Left ventricle myocardium inferior (tissue), 1 donor: ENCODE data around the gene EXO1. TPM values are rescaled to one million over a fixed set of nuclear protein-coding genes. Genes with fewer than 3 reads are reported as not detected.

ENCODE experiments used
- DNase-seq: peaks from one replicate; pipeline ENCODE4 v3.0.0-alpha.2; 2020
- H3K27ac ChIP-seq: fragments of 200-600 bp; replicated peaks from 2 replicates; pipeline ENCODE4 v1.8.0; 2021
- H3K27me3 ChIP-seq: fragments of 200-600 bp; 2 replicates; pipeline ENCODE4 v1.8.0; 2021; ENCODE audit warnings: low read depth
- H3K36me3 ChIP-seq: fragments of 200-600 bp; 2 replicates; pipeline ENCODE4 v1.8.0; 2021
- H3K4me1 ChIP-seq: fragments of 200-600 bp; 2 replicates; pipeline ENCODE4 v1.8.0; 2021
- H3K4me3 ChIP-seq: fragments of 200-600 bp; 2 replicates; pipeline ENCODE4 v1.8.0; 2021; ENCODE audit warnings: mild to moderate bottlenecking, moderate library complexity
- H3K9me3 ChIP-seq: fragments of 200-600 bp; replicated peaks from 2 replicates; pipeline ENCODE4 v1.8.0; 2021
- CTCF ChIP-seq: fragments of 200-600 bp; IDR thresholded peaks from 2 replicates; pipeline ENCODE4 v1.8.0; 2021; ENCODE audit warnings: antibody characterized with exemption, mild to moderate bottlenecking, borderline replicate concordance
- intact Hi-C: fragments of 100-400 bp; cut with micrococcal nuclease; formaldehyde crosslinking; loops from one replicate; pipeline ENCODE4 v1.11.0; 2022
- total RNA-seq: library from RNA; stranded (reverse); fragmentation: NEBNext Ultra II Directional; extraction: Animal tissue kit (Norgen Biotek cat#: 25700); gene quantifications from one replicate; pipeline ENCODE4 v1.2.1, GENCODE V29; 2021
- donor health status: DM: no; HTN: yes; CAD: no; lungs with severe emphysema.

Gene EXO1
- total RNA-seq, 1 donor from 2014 or later, result 0.44 TPM

DNA sequence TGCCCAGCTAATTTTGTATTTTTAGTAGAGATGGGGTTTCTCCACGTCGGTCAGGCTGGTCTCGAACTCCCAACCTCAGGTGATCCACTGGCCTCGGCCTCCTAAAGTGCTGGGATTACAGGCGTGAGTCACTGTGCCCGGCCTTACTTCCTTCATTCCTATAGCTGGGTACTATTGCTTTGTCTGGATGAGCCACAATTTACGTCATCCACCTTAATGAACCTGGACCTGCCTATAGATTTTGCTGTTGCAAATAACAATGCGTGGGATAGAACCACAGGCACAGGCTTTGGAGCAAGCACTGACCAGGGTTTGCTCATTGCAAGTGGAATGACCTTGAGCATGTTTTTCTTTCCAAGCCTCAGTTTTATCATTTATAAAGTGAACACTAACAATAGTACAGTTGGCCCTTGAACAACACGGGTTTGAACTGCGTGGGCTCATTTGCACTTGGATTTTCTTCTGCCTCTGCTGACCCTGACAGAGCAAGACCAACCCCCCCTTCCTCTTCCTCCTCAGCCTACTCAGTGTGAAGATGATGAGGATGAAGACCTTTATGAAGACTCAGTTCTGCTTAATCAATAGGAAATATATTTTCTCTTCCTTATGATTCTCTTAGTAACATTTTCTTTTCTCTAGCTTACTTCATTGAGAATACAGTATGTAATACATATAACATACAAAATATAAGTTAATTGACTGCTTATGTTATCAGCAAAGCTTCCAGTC lies 76.2 kb downstream of the EXO1 start:
- intact Hi-C loops, result no loop called here
- DNase-seq, result no peak
- Histone ChIP-seq H3K9me3 (no peaks in the 10 kb centered on the region), H3K27me3 (no peaks in the 10 kb centered on the region), H3K27ac (no peak overlapping the region), H3K4me3 (no peak overlapping the region), H3K36me3 (no peaks in the 10 kb centered on the region), H3K4me1 (no peaks in the 10 kb centered on the region)
- no peak for TF ChIP-seq CTCF

- intact Hi-C loops, result no loop called here
- H3K36me3 ChIP-seq, result no peaks in the 10 kb centered on the region
- H3K27ac ChIP-seq, result no peak overlapping the region
- no peak for TF ChIP-seq CTCF
- no peak overlapping the region for H3K4me3 ChIP-seq
- no peaks in the 10 kb centered on the region for H3K4me1 ChIP-seq
- H3K27me3 ChIP-seq, result no peaks in the 10 kb centered on the region
- H3K9me3 ChIP-seq, result no peaks in the 10 kb centered on the region
- DNase-seq, result no peak
Measured at GRCh38 chr1:241926141-241926540, 78.1 kb downstream of the EXO1 start.

DNA sequence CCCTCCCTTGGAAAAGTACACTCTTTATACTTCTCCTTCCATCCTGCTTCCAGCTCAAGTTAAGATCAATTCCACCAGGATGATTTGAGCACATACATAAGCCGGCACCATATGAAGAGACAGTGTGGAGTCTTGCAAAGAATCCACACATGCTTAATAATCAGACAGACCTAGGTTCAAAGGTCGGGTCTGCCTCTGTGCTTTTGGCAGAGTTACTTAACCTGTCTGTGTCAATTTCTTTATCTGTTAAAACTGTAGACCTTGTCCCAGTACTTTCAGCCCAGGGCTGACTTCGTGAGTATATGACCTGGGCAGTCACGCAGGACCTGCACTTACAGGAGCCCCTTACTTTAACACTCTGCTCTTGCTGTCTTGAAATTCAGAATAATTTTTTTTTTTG lies 79.3 kb downstream of the EXO1 start:
- TF ChIP-seq CTCF, result no peak
- Histone ChIP-seq H3K27ac (no peak overlapping the region), H3K36me3 (no peaks in the 10 kb centered on the region), H3K9me3 (no peaks in the 10 kb centered on the region), H3K4me1 (no peaks in the 10 kb centered on the region), H3K27me3 (no peaks in the 10 kb centered on the region), H3K4me3 (no peak overlapping the region)
- no peak for DNase-seq
- intact Hi-C loops, result no loop called here

GRCh38 chr1:241932845-241933244 lies 84.8 kb downstream of the EXO1 start:
- no peak for TF ChIP-seq CTCF
- intact Hi-C loops, result no loop called here
- Histone ChIP-seq H3K36me3 (no peaks in the 10 kb centered on the region), H3K27me3 (no peaks in the 10 kb centered on the region), H3K9me3 (no peaks in the 10 kb centered on the region), H3K27ac (no peak overlapping the region), H3K4me1 (no peaks in the 10 kb centered on the region), H3K4me3 (no peak overlapping the region)
- DNase-seq, result no peak

GRCh38 chr1:241934201-241934848 lies 86.3 kb downstream of the EXO1 start:
- no peak for DNase-seq
- no peaks in the 10 kb centered on the region for H3K4me1 ChIP-seq
- intact Hi-C loops, result no loop called here
- no peak for TF ChIP-seq CTCF
- no peaks in the 10 kb centered on the region for H3K36me3 ChIP-seq
- H3K27ac ChIP-seq, result no peak overlapping the region
- no peak overlapping the region for H3K4me3 ChIP-seq
- H3K27me3 ChIP-seq, result no peaks in the 10 kb centered on the region
- H3K9me3 ChIP-seq, result peaks cover 15% of the 10 kb centered on the region
